Uterus (tissue), 2 donors: ENCODE data around the gene FNIP1.

Experiments
- CTCF ChIP-seq, 4 experiments: fragments of 200-600 bp in 2 of 4; fragments of 450-650 bp in 2 of 4; sonication (generic) in 2 of 4; IDR thresholded peaks; one replicate each; pipeline ENCODE4 v1.5.1; 2016 to 2019; ENCODE audit warnings: antibody characterized with exemption in 4 of 4, mild to moderate bottlenecking in 2 of 4, moderate library complexity in 1 of 4
- POLR2A ChIP-seq, 2 donors: fragments of 450-650 bp; IDR thresholded peaks; one replicate each; pipeline ENCODE4 v1.6.1; 2016; ENCODE audit warnings: antibody characterized with exemption in 2 of 2, mild to moderate bottlenecking in 1 of 2, moderate library complexity in 1 of 2

- TF ChIP-seq CTCF (IDR thresholded peaks at IDR 0.05) (no peak), POLR2A (IDR thresholded peaks at IDR 0.05) (no peak)
Observed at GRCh38 chr5:131617140-131617822, 179.5 kb downstream of the FNIP1 start.
